MM.1S (cell line): ENCODE results near the gene TRIM45.

ENCODE experiments used
- DNase-seq: peaks from one replicate; pipeline ENCODE4 v3.0.0-alpha.2; 2015
- H2AFZ ChIP-seq: fragments of 300-600 bp; sonication (generic); 2 replicates; pipeline ENCODE4 v1.6.0; 2016; ENCODE audit warnings: antibody characterized with exemption, low read length
- H3F3A ChIP-seq: fragments of 300-600 bp; sonication (generic); 2 replicates; pipeline ENCODE4 v1.6.1; 2016; ENCODE audit warnings: mild to moderate bottlenecking, antibody characterized with exemption, low read length, moderate library complexity, mixed read lengths; ENCODE audit not compliant: insufficient read depth
- H3K27ac ChIP-seq: fragments of 300-600 bp; sonication (generic); 2 replicates; pipeline ENCODE4 v1.5.1; 2016; ENCODE audit warnings: mild to moderate bottlenecking, low read length
- H3K27me3 ChIP-seq: fragments of 300-600 bp; sonication (generic); replicated peaks from 2 replicates; pipeline ENCODE4 v1.6.0; 2016; ENCODE audit warnings: low read length; ENCODE audit not compliant: insufficient read depth
- H3K36me3 ChIP-seq: fragments of 300-600 bp; sonication (generic); replicated peaks from 2 replicates; pipeline ENCODE4 v1.6.1; 2016; ENCODE audit warnings: mild to moderate bottlenecking, low read length, mixed read lengths; ENCODE audit not compliant: insufficient read depth
- H3K4me1 ChIP-seq: fragments of 300-600 bp; sonication (generic); 2 replicates; pipeline ENCODE4 v1.6.1; 2016; ENCODE audit warnings: low read length, mixed read lengths
- H3K4me2 ChIP-seq: fragments of 300-600 bp; sonication (generic); 2 replicates; pipeline ENCODE4 v1.6.0; 2016; ENCODE audit warnings: low read depth, low read length
- H3K4me3 ChIP-seq: fragments of 300-600 bp; sonication (generic); 2 replicates; pipeline ENCODE4 v1.5.1; 2016; ENCODE audit warnings: low read length, mixed read lengths
- H3K79me2 ChIP-seq: fragments of 300-600 bp; sonication (generic); 2 replicates; pipeline ENCODE4 v1.6.1; 2016; ENCODE audit warnings: mixed run types, low read length, mixed read lengths
- H3K9ac ChIP-seq: fragments of 300-600 bp; sonication (generic); 2 replicates; pipeline ENCODE4 v1.6.1; 2016; ENCODE audit warnings: low read length, mixed read lengths
- H3K9me2 ChIP-seq: fragments of 300-600 bp; sonication (generic); replicated peaks from 2 replicates; pipeline ENCODE4 v1.6.1; 2016; ENCODE audit warnings: mild to moderate bottlenecking, low read length, mixed read lengths; ENCODE audit not compliant: insufficient read depth
- H3K9me3 ChIP-seq: fragments of 300-600 bp; sonication (generic); replicated peaks from 2 replicates; pipeline ENCODE4 v1.6.1; 2016; ENCODE audit warnings: mild to moderate bottlenecking, low read length, mixed read lengths; ENCODE audit not compliant: insufficient read depth
- H4K20me1 ChIP-seq: fragments of 300-600 bp; sonication (generic); 2 replicates; pipeline ENCODE4 v1.6.1; 2016; ENCODE audit warnings: mild to moderate bottlenecking, low read length, moderate library complexity, mixed read lengths; ENCODE audit not compliant: insufficient read depth
- CTCF ChIP-seq: fragments of 300-600 bp; sonication (generic); IDR thresholded peaks from 2 replicates; pipeline ENCODE4 v1.5.1; 2016; ENCODE audit warnings: antibody characterized with exemption, low read length, mixed read lengths
- EZH2 ChIP-seq: fragments of 300-600 bp; sonication (generic); optimal IDR thresholded peaks from 2 replicates; pipeline ENCODE3; 2017; ENCODE audit warnings: low read depth, mild to moderate bottlenecking, antibody characterized with exemption, low read length, mixed read lengths
- EZH2phosphoT487 ChIP-seq: fragments of 300-600 bp; sonication (generic); IDR thresholded peaks from 2 replicates; pipeline ENCODE4 v1.6.1; 2018; ENCODE audit warnings: antibody characterized with exemption, low read length

TRIM45 gene

GRCh38 chr1:117116784-117117130 lies 4.8 kb downstream of the TRIM45 start:
- Histone ChIP-seq H4K20me1 (no peaks in the 10 kb centered on the region), H3K9me3 (no peaks in the 10 kb centered on the region), H3K4me2 (no peak overlapping the region), H2AFZ (no peak overlapping the region), H3F3A (no peaks in the 10 kb centered on the region), H3K4me1 (no peaks in the 10 kb centered on the region), H3K9me2 (no peaks in the 10 kb centered on the region), H3K4me3 (no peak overlapping the region), H3K27ac (no peak overlapping the region), H3K36me3 (no peaks in the 10 kb centered on the region), H3K79me2 (no peaks in the 10 kb centered on the region), H3K9ac (no peak overlapping the region), H3K27me3 (no peaks in the 10 kb centered on the region)
- no peak for DNase-seq
- no peak for TF ChIP-seq CTCF
- no peak for TF ChIP-seq EZH2phosphoT487
- TF ChIP-seq EZH2 = no peak

GRCh38 chr1:117116090-117116783 lies 5.3 kb downstream of the TRIM45 start:
- no peak overlapping the region for H3K4me2 ChIP-seq
- no peak for DNase-seq
- H2AFZ ChIP-seq = no peak overlapping the region
- H3K4me3 ChIP-seq = no peak overlapping the region
- no peaks in the 10 kb centered on the region for H3K4me1 ChIP-seq
- no peaks in the 10 kb centered on the region for H3K36me3 ChIP-seq
- no peaks in the 10 kb centered on the region for H4K20me1 ChIP-seq
- no peaks in the 10 kb centered on the region for H3K79me2 ChIP-seq
- H3K9ac ChIP-seq = no peak overlapping the region
- no peaks in the 10 kb centered on the region for H3F3A ChIP-seq
- no peaks in the 10 kb centered on the region for H3K9me3 ChIP-seq
- no peaks in the 10 kb centered on the region for H3K9me2 ChIP-seq
- H3K27ac ChIP-seq = no peak overlapping the region
- H3K27me3 ChIP-seq = no peaks in the 10 kb centered on the region
- TF ChIP-seq CTCF = no peak
- no peak for TF ChIP-seq EZH2phosphoT487
- no peak for TF ChIP-seq EZH2

GRCh38 chr1:117114877-117115276 lies 6.7 kb downstream of the TRIM45 start:
- Histone ChIP-seq H3K9ac (no peak overlapping the region), H3K4me3 (no peak overlapping the region), H3K79me2 (no peaks in the 10 kb centered on the region), H3K4me1 (no peaks in the 10 kb centered on the region), H3F3A (no peaks in the 10 kb centered on the region), H3K9me3 (no peaks in the 10 kb centered on the region), H3K27ac (no peak overlapping the region), H3K4me2 (no peak overlapping the region), H2AFZ (no peak overlapping the region), H3K36me3 (no peaks in the 10 kb centered on the region), H3K9me2 (no peaks in the 10 kb centered on the region), H3K27me3 (no peaks in the 10 kb centered on the region), H4K20me1 (no peaks in the 10 kb centered on the region)
- no peak for TF ChIP-seq CTCF
- no peak for TF ChIP-seq EZH2
- no peak for TF ChIP-seq EZH2phosphoT487
- DNase-seq = no peak
